ENCODE results near the gene RASAL3.

Gene RASAL3

GRCh38 chr19:15438577-15438976 lies 25.8 kb downstream of the RASAL3 start:
- no peak for TF ChIP-seq EZH2phosphoT487 (IDR thresholded peaks at IDR 0.05; ENCODE audit: borderline replicate concordance)
- no peak for TF ChIP-seq CTCF (conservative IDR thresholded peaks at IDR 0.05; ENCODE audit: low read length)
- Histone ChIP-seq H2AFZ (ENCODE audit: low read length) (no peak overlapping the region), H3K4me1 (ENCODE audit: insufficient read depth, low read length, poor library complexity, severe bottlenecking) (peaks cover 2% of the 10 kb centered on the region), H3K36me3 (ENCODE audit: insufficient read depth, low read length) (no peaks in the 10 kb centered on the region), H3K27me3 (ENCODE audit: insufficient read depth, low read length, poor library complexity, severe bottlenecking) (no peaks in the 10 kb centered on the region), H3K9ac (ENCODE audit: low read depth, low read length, poor library complexity, severe bottlenecking) (no peak overlapping the region), H3K4me3 (ENCODE audit: low read length, poor library complexity, severe bottlenecking) (no peak overlapping the region), H3K9me2 (replicated peaks; ENCODE audit: low read depth, low read length) (no peaks in the 10 kb centered on the region), H3K79me2 (ENCODE audit: insufficient read depth, low read length) (no peaks in the 10 kb centered on the region), H3K4me2 (ENCODE audit: low read depth, low read length, poor library complexity, severe bottlenecking) (no peak overlapping the region), H4K20me1 (ENCODE audit: insufficient read depth, low read length, poor library complexity, severe bottlenecking) (no peaks in the 10 kb centered on the region), H3K9me3 (ENCODE audit: insufficient read depth, low read depth, low read length) (no peaks in the 10 kb centered on the region), H3F3A (ENCODE audit: low read depth) (no peaks in the 10 kb centered on the region)

GRCh38 chr19:15438124-15438496 lies 26.2 kb downstream of the RASAL3 start:
- no peaks in the 10 kb centered on the region for H4K20me1 ChIP-seq (ENCODE audit: insufficient read depth, low read length, poor library complexity, severe bottlenecking)
- H3K9me3 ChIP-seq (ENCODE audit: insufficient read depth, low read depth, low read length), result no peaks in the 10 kb centered on the region
- H3K4me3 ChIP-seq (ENCODE audit: low read length, poor library complexity, severe bottlenecking), result no peak overlapping the region
- no peak overlapping the region for H3K9ac ChIP-seq (ENCODE audit: low read depth, low read length, poor library complexity, severe bottlenecking)
- H3K9me2 ChIP-seq (replicated peaks; ENCODE audit: low read depth, low read length), result no peaks in the 10 kb centered on the region
- no peaks in the 10 kb centered on the region for H3K79me2 ChIP-seq (ENCODE audit: insufficient read depth, low read length)
- peaks cover 6% of the 10 kb centered on the region for H3K4me1 ChIP-seq (ENCODE audit: insufficient read depth, low read length, poor library complexity, severe bottlenecking)
- no peak overlapping the region for H3K4me2 ChIP-seq (ENCODE audit: low read depth, low read length, poor library complexity, severe bottlenecking)
- no peaks in the 10 kb centered on the region for H3K27me3 ChIP-seq (ENCODE audit: insufficient read depth, low read length, poor library complexity, severe bottlenecking)
- H3F3A ChIP-seq (ENCODE audit: low read depth), result no peaks in the 10 kb centered on the region
- TF ChIP-seq EZH2phosphoT487 (IDR thresholded peaks at IDR 0.05; ENCODE audit: borderline replicate concordance) (no peak), CTCF (conservative IDR thresholded peaks at IDR 0.05; ENCODE audit: low read length) (no peak)
- no peaks in the 10 kb centered on the region for H3K36me3 ChIP-seq (ENCODE audit: insufficient read depth, low read length)
- H2AFZ ChIP-seq (ENCODE audit: low read length), result no peak overlapping the region

GRCh38 chr19:15437355-15438123 lies 26.8 kb downstream of the RASAL3 start:
- H3K4me1 ChIP-seq (ENCODE audit: insufficient read depth, low read length, poor library complexity, severe bottlenecking), result peaks cover 6% of the 10 kb centered on the region
- TF ChIP-seq EZH2phosphoT487 (IDR thresholded peaks at IDR 0.05; ENCODE audit: borderline replicate concordance) (no peak), CTCF (conservative IDR thresholded peaks at IDR 0.05; ENCODE audit: low read length) (no peak)
- H3K36me3 ChIP-seq (ENCODE audit: insufficient read depth, low read length), result no peaks in the 10 kb centered on the region
- no peaks in the 10 kb centered on the region for H3K79me2 ChIP-seq (ENCODE audit: insufficient read depth, low read length)
- H3F3A ChIP-seq (ENCODE audit: low read depth), result 0 out of 2 replicates have a peak, but pooled peaks cover 3% of the 10 kb centered on the region
- no peak overlapping the region for H3K4me2 ChIP-seq (ENCODE audit: low read depth, low read length, poor library complexity, severe bottlenecking)
- H3K9ac ChIP-seq (ENCODE audit: low read depth, low read length, poor library complexity, severe bottlenecking), result no peak overlapping the region
- H3K9me3 ChIP-seq (ENCODE audit: insufficient read depth, low read depth, low read length), result no peaks in the 10 kb centered on the region
- H2AFZ ChIP-seq (ENCODE audit: low read length), result no peak overlapping the region
- H3K27me3 ChIP-seq (ENCODE audit: insufficient read depth, low read length, poor library complexity, severe bottlenecking), result no peaks in the 10 kb centered on the region
- no peaks in the 10 kb centered on the region for H4K20me1 ChIP-seq (ENCODE audit: insufficient read depth, low read length, poor library complexity, severe bottlenecking)
- H3K9me2 ChIP-seq (replicated peaks; ENCODE audit: low read depth, low read length), result no peaks in the 10 kb centered on the region
- H3K4me3 ChIP-seq (ENCODE audit: low read length, poor library complexity, severe bottlenecking), result no peak overlapping the region
